Muscle of arm (tissue), 12 donors: ENCODE measurements around the gene KCNK6. TPM values are rescaled to one million over a fixed set of nuclear protein-coding genes. Genes with fewer than 3 reads are reported as not detected.
"Not testable (repeated sequence)": the region's sequence is repeated elsewhere in the genome, so short reads cannot be mapped to it uniquely, and the experiment has no call there.

Experiments used
- DNase-seq: peaks from one replicate; pipeline ENCODE4 v3.0.0-alpha.2; 2013
- polyA plus RNA-seq, 12 donors: library from polyadenylated mRNA; unstranded; fragments of 120-200 nt; gene quantifications; one replicate each; pipeline ENCODE4 v1.2.1, GENCODE V29; 2013; ENCODE audit not compliant: insufficient read length in 12 of 12

The KCNK6 gene
- polyA plus RNA-seq, 12 donors, result 1.7 to 5.3 (median 2.4) TPM; not detected in 1

GRCh38 chr19:38359242-38360021, 39.8 kb downstream of the KCNK6 start:
- DNase-seq, result no peak

GRCh38 chr19:38360351-38360750, 40.7 kb downstream of the KCNK6 start:
- DNase-seq, result no peak

GRCh38 chr19:38360839-38361631, 41.4 kb downstream of the KCNK6 start:
- no peak for DNase-seq

- peak; percentile 59 for DNase-seq
These were observed 42.0 kb downstream of the KCNK6 start for GRCh38 chr19:38361633-38362075.

GRCh38 chr19:38362076-38362945, 42.7 kb downstream of the KCNK6 start:
- peak; percentile 27 for DNase-seq

GRCh38 chr19:38362946-38363688, 43.5 kb downstream of the KCNK6 start:
- DNase-seq, result not testable (repeated sequence)

GRCh38 chr19:38367041-38367440, 47.4 kb downstream of the KCNK6 start:
- no peak for DNase-seq

GRCh38 chr19:38369584-38369983, 49.9 kb downstream of the KCNK6 start:
- DNase-seq, result no peak

GRCh38 chr19:38370299-38370698, 50.7 kb downstream of the KCNK6 start:
- DNase-seq, result no peak

GRCh38 chr19:38371081-38371480, 51.4 kb downstream of the KCNK6 start:
- no peak for DNase-seq

GRCh38 chr19:38373907-38374331, 54.3 kb downstream of the KCNK6 start:
- no peak for DNase-seq

GRCh38 chr19:38374332-38375097, 54.9 kb downstream of the KCNK6 start, which contains the start of gene PSMD8:
TSS of gene PSMD8 (plus strand) at chr19:38374571. CDS start at chr19:38374602, 31 bp downstream.
- peak; percentile 99 for DNase-seq

- no peak for DNase-seq
These were observed 55.5 kb downstream of the KCNK6 start for GRCh38 chr19:38375098-38375493.

GRCh38 chr19:38375748-38376147, 56.1 kb downstream of the KCNK6 start:
- DNase-seq, result no peak

- DNase-seq, result no peak
These were observed 56.9 kb downstream of the KCNK6 start for GRCh38 chr19:38376576-38376975.

GRCh38 chr19:38377052-38377451, 57.4 kb downstream of the KCNK6 start:
- no peak for DNase-seq

- no peak for DNase-seq
These were observed 59.2 kb downstream of the KCNK6 start for GRCh38 chr19:38378866-38379265.

GRCh38 chr19:38381138-38381537, 61.5 kb downstream of the KCNK6 start:
- no peak for DNase-seq
